DMS153 treated with DMSO at 0.1 percent for 48 hours (cell line): ENCODE data around the gene ALDH1A3.

ENCODE experiments used
- DNase-seq: peaks from one replicate; lab custom pipeline; 2025; ENCODE audit not compliant: unreplicated experiment; lab: John Stamatoyannopoulos, UW

ALDH1A3 gene

GRCh38 chr15:100881573-100882336 is 2.1 kb downstream of the ALDH1A3 start:
- DNase-seq: no peak

- no peak for DNase-seq
Measured at GRCh38 chr15:100885116-100885515, 5.5 kb downstream of the ALDH1A3 start.

GRCh38 chr15:100885811-100886210 is 6.2 kb downstream of the ALDH1A3 start:
- no peak for DNase-seq

DNA sequence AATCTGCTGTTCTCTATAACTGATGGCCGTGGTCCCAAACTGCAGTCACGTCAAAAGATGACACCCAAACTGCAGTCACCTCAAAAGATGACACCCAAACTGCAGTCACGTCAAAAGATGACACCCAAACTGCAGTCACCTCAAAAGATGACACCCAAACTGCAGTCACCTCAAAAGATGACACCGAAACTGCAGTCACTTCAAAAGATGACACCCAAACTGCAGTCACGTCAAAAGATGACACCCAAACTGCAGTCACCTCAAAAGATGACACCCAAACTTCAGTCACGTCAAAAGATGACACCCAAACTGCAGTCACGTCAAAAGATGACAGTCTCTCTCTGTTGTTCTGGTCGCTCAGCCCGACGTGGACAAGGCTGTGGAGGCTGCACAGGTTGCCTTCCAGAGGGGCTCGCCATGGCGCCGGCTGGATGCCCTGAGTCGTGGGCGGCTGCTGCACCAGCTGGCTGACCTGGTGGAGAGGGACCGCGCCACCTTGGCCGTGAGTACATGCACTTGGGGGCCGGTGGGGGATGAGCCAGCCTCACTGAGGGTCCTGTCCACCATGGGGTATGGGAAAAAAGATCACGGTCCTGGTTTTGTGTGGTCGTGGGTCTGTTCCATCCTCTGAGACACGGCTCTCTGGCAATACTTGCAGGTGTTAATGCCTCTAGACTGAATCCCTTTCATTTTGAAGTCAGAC is 7.7 kb downstream of the ALDH1A3 start:
- DNase-seq: no peak

- no peak for DNase-seq
Measured at GRCh38 chr15:100889385-100890050, 9.9 kb downstream of the ALDH1A3 start.

- no peak for DNase-seq
Measured at GRCh38 chr15:100890051-100890720, 10.6 kb downstream of the ALDH1A3 start.

DNA sequence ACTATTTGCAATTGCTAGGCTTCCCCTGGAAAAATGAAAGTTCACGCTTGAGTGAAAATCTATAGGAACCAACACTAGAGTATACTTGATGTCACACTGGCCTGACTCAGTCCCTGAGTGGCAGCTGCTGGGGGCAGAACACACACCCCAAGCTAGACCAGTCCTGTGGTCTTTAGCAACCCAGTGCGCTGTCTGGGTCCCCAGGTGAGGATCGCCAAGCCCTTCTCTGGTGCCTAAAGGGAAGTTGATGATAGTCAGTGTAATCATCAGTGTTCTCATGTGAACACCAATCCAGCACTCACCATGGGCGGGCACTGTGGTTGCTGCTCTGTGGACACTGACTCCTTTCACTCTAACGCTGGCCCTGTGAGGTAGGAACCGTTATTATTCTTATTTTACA is 11.2 kb downstream of the ALDH1A3 start:
- DNase-seq: no peak

DNA sequence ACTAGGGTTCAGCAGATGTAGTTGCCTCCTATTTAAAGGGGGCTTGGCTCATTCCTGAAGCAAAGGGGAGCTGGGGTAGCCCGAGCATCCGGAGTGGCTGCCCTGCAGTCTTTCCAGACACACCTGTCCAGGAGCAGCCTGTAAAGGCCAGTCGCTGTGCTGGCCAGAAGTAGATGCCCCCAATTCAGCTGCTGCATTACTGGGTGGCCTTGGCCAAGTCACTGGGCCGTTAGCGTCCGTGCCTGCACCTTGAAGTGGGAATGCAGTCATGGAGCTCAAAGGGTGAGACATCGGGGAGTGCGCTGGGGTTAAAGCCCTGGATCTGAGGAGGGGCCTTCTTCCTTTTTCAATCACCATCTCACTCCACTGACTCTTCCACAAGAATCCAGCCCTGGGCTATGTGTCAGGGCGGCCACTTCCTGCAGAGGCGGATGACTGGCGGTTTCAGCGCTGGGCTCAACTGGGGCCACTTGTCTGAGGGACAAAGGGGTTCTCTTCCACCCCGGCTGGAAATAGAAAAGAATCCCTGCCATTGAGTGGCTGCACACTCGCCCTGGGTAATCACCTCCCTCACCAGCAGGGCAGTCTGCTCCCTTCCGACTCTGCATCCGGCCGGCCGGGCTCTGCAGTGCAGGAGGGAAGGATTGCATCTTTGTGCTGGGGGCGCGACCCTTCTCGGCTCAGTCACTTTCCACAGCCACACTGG is 11.8 kb downstream of the ALDH1A3 start:
- no peak for DNase-seq

GRCh38 chr15:100892013-100892355 is 12.4 kb downstream of the ALDH1A3 start:
- no peak for DNase-seq

GRCh38 chr15:100893261-100893963 is 13.8 kb downstream of the ALDH1A3 start:
- no peak for DNase-seq

DNA sequence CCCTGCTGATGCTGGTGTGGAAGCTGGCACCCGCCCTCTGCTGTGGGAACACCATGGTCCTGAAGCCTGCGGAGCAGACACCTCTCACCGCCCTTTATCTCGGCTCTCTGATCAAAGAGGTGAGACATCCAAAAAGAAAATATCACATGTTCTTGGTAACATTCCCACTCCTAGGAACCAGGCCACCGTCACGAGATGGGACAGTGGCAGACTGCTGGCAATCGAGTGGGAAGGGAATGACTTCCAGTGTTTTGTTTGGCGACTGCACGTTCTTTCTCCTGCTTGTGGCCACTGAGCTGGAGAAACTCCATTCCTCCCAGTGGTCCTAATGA is 14.3 kb downstream of the ALDH1A3 start:
- no peak for DNase-seq

DNA sequence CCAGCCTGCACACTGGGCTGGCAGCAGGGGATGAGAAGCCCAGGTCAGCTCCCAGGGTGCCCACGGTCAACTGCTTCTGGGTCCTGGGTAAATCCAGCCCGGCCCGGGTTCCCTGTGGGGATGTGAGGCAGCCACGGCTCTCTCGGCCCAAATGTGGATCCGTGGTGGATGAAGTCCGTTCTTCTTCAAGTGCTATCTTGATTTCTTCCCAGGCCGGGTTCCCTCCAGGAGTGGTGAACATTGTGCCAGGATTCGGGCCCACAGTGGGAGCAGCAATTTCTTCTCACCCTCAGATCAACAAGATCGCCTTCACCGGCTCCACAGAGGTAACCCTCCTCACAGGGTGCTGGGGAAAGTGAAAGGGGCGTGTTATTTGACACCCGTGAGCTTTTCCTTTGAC is 16.1 kb downstream of the ALDH1A3 start:
- no peak for DNase-seq

DNA sequence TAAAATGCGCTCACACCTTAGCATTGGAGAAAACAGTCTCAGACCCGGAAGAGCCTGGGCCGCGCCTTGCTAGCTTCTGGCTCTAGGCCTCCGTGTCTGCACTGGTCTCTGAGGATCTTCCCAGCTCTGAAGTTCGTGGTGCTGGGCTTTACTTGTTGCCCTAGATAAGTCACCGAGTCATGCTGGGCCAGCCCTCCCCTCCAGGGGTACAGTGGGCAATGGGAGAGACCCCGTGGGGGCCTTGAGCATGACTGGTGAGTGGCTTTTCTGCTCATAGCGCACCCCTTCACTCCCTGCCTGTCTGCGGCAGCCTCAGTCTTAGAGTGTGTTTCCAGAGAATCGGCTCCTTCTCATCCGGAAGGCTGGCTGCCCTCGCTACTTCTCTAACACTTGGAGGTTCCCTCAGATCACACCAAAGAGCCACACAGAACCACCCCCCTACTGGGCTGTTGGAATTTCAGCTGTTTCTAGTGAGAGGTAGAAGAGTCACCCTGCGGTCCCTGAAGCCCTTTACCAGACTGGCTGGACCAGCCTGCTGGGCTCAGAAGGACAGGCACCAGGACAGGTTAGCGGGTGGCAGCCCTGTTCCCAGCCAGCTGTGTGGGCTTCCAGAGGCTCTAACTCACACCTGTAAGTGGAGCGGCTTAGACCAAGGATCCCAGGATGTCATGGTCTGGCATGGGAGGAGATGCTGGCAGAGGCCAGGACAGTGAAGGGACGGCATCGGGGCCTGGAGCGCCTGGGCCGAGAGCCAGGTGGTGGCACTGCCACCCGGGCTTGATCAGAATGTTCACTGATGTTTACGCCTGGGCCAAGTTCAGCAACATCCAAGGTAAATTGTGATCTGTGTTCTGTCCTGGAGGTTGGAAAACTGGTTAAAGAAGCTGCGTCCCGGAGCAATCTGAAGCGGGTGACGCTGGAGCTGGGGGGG is 17.9 kb downstream of the ALDH1A3 start:
- DNase-seq: no peak

DNA sequence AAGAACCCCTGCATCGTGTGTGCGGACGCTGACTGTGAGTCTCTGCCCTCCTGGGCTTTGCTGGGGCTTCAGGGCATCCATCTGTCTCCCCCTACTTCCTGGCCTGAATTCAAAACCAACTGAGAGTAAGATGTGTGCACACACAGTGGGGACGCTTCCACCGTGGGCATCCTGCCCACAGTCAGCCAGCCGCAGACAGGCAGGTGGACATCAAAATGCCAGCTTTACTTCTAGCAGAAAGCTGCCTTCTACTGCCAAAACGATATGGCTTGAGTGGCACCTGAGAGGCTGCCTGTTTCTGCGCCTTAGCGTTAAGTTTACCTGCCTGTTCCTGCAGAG is 18.5 kb downstream of the ALDH1A3 start:
- DNase-seq: no peak

DNA sequence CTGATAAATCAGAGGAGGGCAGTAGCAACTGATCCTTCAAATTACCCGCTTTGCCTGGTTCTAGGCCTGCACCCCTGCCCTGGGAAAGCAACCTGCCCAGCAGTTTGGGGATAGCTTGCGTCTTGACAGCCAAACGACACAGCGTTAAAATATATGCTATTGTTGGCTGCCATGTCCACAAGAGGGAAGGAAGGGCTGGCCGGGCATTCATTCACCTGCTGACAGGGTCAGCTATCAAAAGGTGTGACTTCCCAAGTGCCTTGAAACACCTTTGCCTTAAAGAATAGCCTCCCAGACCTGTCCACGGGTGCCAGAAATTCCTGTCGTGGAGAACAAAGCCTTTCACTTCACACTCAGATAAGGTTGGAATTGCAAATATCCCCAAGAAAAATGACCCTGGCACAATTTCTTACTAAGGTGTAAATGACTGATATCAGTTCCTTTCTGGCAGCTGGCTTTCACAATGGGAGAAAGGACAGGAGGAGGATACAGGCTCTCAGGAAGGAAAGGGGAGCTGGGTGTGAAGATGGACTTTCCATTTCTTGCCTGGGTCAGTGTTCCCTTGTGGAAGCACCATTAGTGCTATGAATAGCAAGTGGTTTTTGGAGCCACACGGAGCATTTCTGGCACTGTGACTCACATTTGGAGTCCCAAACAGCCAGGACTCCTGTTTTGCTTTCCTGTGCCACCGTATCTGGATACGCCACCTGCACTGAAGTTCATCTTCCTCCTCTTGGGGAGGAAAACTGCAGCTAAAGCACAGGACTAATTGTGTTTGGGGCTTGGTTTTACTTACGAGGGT is 19.2 kb downstream of the ALDH1A3 start:
- DNase-seq: no peak

DNA sequence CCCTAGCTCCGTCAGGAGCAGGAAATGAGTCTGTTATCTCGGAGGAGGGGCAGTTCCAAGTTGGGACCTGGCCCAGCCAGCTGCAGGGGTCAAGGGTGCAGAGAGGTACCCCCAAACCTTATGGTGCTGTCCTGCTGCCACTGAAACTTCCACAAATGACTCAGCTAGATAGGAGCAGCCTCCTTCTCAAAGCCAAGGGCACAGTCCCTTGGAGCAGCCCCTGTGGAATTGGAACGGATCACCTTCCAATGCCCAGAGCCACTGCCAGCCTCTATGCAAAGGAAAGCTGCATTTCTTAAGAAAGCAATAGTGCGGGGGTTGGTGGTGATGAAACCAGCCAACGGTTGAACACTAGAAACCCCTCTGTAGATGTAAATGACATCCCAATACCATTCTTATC is 20.0 kb downstream of the ALDH1A3 start:
- DNase-seq: no peak

GRCh38 chr15:100900136-100900794 is 20.6 kb downstream of the ALDH1A3 start:
- DNase-seq: no peak

DNA sequence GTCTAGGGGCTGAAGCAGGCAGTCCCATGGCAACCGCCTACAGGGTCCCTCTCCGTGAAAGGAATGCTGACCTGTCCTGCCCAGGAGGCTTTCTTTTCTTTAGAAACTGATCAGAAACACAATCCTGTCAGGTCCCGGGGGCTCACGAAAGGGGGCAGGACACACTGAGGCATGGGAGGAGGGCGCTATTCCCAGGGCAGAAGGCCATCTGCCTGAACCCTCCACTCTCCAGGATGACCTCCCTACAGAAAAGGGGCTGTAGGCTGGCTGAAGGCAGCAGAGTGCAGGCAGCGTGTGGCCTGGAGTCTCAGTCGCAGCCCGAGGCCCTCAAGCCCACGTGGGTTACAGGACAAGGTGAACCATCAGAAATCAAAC is 21.2 kb downstream of the ALDH1A3 start:
- no peak for DNase-seq
